ENCODE measurements around the gene MUC5B. TPM values are rescaled to one million over a fixed set of nuclear protein-coding genes. Genes with fewer than 3 reads are reported as not detected.

Gene MUC5B
- total and polyA plus RNA-seq, 9 donors, result 0.01 to 0.33 (median 0.04) TPM; not detected in 2

DNA sequence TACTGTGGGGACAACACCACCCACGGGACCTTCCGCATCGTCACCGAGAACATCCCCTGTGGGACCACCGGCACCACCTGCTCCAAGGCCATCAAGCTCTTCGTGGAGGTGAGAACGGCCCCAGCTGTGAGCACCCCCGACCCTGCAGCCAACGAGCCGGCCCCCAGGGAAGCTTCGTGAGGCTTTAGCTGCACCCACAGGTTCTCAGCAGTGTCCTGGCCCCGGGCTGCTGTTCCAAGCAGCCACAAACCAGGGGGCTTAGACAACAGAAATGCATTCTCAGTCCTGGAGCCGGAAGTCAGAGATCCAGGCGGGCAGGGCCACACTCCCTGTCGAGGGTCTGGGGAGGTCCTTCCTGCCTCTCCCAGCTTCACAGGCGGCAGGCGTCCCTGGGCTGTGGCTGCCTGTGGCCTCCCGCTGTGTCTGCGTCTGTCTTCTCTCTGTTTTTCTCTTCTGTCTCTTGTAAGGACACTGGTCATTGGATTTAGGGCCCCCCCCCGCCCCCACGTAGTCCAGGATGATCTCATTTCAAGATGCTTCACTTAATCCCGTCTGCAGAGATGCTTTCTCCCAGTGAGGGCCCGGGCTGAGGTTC is 12.5 kb downstream of the MUC5B start:
- DNase-seq, result no peak
- Histone ChIP-seq H3K4me3 (ENCODE audit: low read length) (no peak overlapping the region), H3K36me3 (ENCODE audit: control insufficient read depth, insufficient read depth, low read length) (no peaks in the 10 kb centered on the region), H3K9me3 (replicated peaks; ENCODE audit: control insufficient read depth, low read depth, low read length) (no peaks in the 10 kb centered on the region), H3K4me1 (ENCODE audit: control insufficient read depth, insufficient read depth, low read length) (no peaks in the 10 kb centered on the region), H3K27ac (ENCODE audit: low read length) (no peak overlapping the region), H3K27me3 (ENCODE audit: control insufficient read depth, insufficient read depth, low read length) (no peaks in the 10 kb centered on the region)
- WGBS (ENCODE audit: insufficient coverage), result 33% methylated on average over 23 of the region's 23 CpGs

GRCh38 chr11:1235901-1236315 is 13.0 kb downstream of the MUC5B start:
- no peak for DNase-seq
- Histone ChIP-seq H3K9me3 (replicated peaks; ENCODE audit: control insufficient read depth, low read depth, low read length) (no peaks in the 10 kb centered on the region), H3K27me3 (ENCODE audit: control insufficient read depth, insufficient read depth, low read length) (no peaks in the 10 kb centered on the region), H3K4me1 (ENCODE audit: control insufficient read depth, insufficient read depth, low read length) (no peaks in the 10 kb centered on the region), H3K27ac (ENCODE audit: low read length) (no peak overlapping the region), H3K36me3 (ENCODE audit: control insufficient read depth, insufficient read depth, low read length) (no peaks in the 10 kb centered on the region), H3K4me3 (ENCODE audit: low read length) (no peak overlapping the region)
- WGBS (ENCODE audit: insufficient coverage), result 46% methylated on average over 13 of the region's 16 CpGs

GRCh38 chr11:1236316-1237127 is 13.7 kb downstream of the MUC5B start:
- H3K4me3 ChIP-seq (ENCODE audit: low read length), result no peak overlapping the region
- no peak overlapping the region for H3K27ac ChIP-seq (ENCODE audit: low read length)
- H3K36me3 ChIP-seq (ENCODE audit: control insufficient read depth, insufficient read depth, low read length), result no peaks in the 10 kb centered on the region
- no peak for DNase-seq
- H3K4me1 ChIP-seq (ENCODE audit: control insufficient read depth, insufficient read depth, low read length), result no peaks in the 10 kb centered on the region
- no peaks in the 10 kb centered on the region for H3K27me3 ChIP-seq (ENCODE audit: control insufficient read depth, insufficient read depth, low read length)
- H3K9me3 ChIP-seq (replicated peaks; ENCODE audit: control insufficient read depth, low read depth, low read length), result no peaks in the 10 kb centered on the region
- WGBS (ENCODE audit: insufficient coverage), result 81% methylated on average over 37 of the region's 37 CpGs

GRCh38 chr11:1237128-1237580 is 14.3 kb downstream of the MUC5B start:
- H3K4me1 ChIP-seq (ENCODE audit: control insufficient read depth, insufficient read depth, low read length), result no peaks in the 10 kb centered on the region
- 75% methylated on average over 13 of the region's 13 CpGs for WGBS (ENCODE audit: insufficient coverage)
- DNase-seq, result no peak
- H3K27ac ChIP-seq (ENCODE audit: low read length), result no peak overlapping the region
- no peaks in the 10 kb centered on the region for H3K27me3 ChIP-seq (ENCODE audit: control insufficient read depth, insufficient read depth, low read length)
- no peaks in the 10 kb centered on the region for H3K36me3 ChIP-seq (ENCODE audit: control insufficient read depth, insufficient read depth, low read length)
- H3K4me3 ChIP-seq (ENCODE audit: low read length), result no peak overlapping the region
- peaks cover 5% of the 10 kb centered on the region for H3K9me3 ChIP-seq (replicated peaks; ENCODE audit: control insufficient read depth, low read depth, low read length)

GRCh38 chr11:1237851-1238250 is 15.0 kb downstream of the MUC5B start:
- Histone ChIP-seq H3K4me3 (ENCODE audit: low read length) (no peak overlapping the region), H3K27me3 (ENCODE audit: control insufficient read depth, insufficient read depth, low read length) (no peaks in the 10 kb centered on the region), H3K27ac (ENCODE audit: low read length) (no peak overlapping the region), H3K36me3 (ENCODE audit: control insufficient read depth, insufficient read depth, low read length) (no peaks in the 10 kb centered on the region), H3K4me1 (ENCODE audit: control insufficient read depth, insufficient read depth, low read length) (no peaks in the 10 kb centered on the region), H3K9me3 (replicated peaks; ENCODE audit: control insufficient read depth, low read depth, low read length) (peaks cover 9% of the 10 kb centered on the region)
- no peak for DNase-seq
- WGBS (ENCODE audit: insufficient coverage), result 85% methylated on average over 7 of the region's 10 CpGs

DNA sequence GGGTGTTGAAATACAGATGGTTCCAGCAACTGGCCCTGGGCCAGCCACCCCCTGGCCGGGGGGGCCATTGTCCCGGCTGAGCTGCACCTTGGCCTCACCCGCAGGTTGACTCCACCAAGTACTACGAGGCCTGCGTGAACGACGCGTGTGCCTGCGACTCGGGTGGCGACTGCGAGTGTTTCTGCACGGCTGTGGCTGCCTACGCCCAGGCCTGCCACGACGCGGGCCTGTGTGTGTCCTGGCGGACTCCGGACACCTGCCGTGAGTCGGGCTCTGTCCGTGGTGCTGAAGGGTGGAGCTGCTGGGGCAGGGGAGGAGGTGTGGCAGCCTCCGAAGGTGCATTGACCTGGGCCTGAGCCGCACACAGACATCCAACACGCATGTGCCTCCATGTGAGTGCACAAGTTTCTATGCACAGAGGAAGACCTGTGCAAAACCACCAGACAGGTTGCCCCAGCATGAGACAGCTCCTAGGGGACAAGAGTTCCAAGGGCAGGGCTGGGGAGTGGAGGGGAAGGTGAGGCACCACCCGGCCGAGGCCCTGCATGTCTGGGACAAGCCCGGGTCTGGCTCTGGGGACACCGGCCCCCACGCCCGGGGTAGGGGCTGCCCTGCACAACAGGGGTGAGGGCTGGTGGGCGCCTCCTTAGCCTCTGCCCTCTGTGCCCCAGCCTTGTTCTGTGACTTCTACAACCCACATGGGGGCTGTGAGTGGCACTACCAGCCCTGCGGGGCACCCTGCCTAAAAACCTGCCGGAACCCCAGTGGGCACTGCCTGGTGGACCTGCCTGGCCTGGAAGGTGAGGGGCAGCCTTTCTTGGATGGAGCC is 16.1 kb downstream of the MUC5B start:
- WGBS (ENCODE audit: insufficient coverage), result 55% methylated on average over 33 of the region's 34 CpGs
- no peak overlapping the region for H3K4me3 ChIP-seq (ENCODE audit: low read length)

DNA sequence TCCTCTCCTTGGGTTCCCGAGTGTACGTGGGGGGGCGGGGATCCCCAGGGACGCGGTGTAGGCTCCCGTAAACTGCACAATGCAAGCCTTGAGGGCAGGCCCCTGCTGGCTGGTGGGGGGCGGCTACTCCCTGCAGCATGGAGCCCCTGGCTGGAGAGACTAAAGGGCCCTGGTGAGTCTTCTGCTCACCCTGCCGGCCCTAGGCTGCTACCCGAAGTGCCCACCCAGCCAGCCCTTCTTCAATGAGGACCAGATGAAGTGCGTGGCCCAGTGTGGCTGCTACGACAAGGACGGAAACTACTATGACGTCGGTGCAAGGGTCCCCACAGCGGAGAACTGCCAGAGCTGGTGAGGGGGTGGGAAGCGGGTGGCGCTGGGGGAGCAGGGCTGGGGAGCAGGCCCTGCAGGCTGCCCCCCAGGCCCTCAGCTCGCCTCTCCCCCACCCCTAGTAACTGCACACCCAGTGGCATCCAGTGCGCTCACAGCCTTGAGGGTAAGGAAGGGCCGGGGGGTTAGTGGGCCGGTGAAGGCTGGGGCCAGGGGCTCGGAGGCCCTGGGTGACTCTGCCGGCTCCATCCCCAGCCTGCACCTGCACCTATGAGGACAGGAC is 16.8 kb downstream of the MUC5B start:
- Histone ChIP-seq H3K4me3 (ENCODE audit: low read length) (no peak overlapping the region), H3K9me3 (replicated peaks; ENCODE audit: control insufficient read depth, low read depth, low read length) (peaks cover 9% of the 10 kb centered on the region), H3K4me1 (ENCODE audit: control insufficient read depth, insufficient read depth, low read length) (no peaks in the 10 kb centered on the region), H3K27ac (ENCODE audit: low read length) (no peak overlapping the region), H3K36me3 (ENCODE audit: control insufficient read depth, insufficient read depth, low read length) (no peaks in the 10 kb centered on the region), H3K27me3 (ENCODE audit: control insufficient read depth, insufficient read depth, low read length) (no peaks in the 10 kb centered on the region)
- 75% methylated on average over 14 of the region's 23 CpGs for WGBS (ENCODE audit: insufficient coverage)
- DNase-seq, result no peak

More for the DNA sequence above, 16.1 kb downstream of the MUC5B start:
- peaks cover 9% of the 10 kb centered on the region for H3K9me3 ChIP-seq (replicated peaks; ENCODE audit: control insufficient read depth, low read depth, low read length)
- H3K27ac ChIP-seq (ENCODE audit: low read length), result no peak overlapping the region
- no peaks in the 10 kb centered on the region for H3K36me3 ChIP-seq (ENCODE audit: control insufficient read depth, insufficient read depth, low read length)
- H3K4me1 ChIP-seq (ENCODE audit: control insufficient read depth, insufficient read depth, low read length), result no peaks in the 10 kb centered on the region
- DNase-seq, result no peak
- no peaks in the 10 kb centered on the region for H3K27me3 ChIP-seq (ENCODE audit: control insufficient read depth, insufficient read depth, low read length)

- Histone ChIP-seq H3K27ac (ENCODE audit: low read length) (no peak overlapping the region), H3K9me3 (replicated peaks; ENCODE audit: control insufficient read depth, low read depth, low read length) (peaks cover 9% of the 10 kb centered on the region), H3K4me1 (ENCODE audit: control insufficient read depth, insufficient read depth, low read length) (no peaks in the 10 kb centered on the region), H3K27me3 (ENCODE audit: control insufficient read depth, insufficient read depth, low read length) (no peaks in the 10 kb centered on the region), H3K36me3 (ENCODE audit: control insufficient read depth, insufficient read depth, low read length) (no peaks in the 10 kb centered on the region), H3K4me3 (ENCODE audit: low read length) (no peak overlapping the region)
- 88% methylated on average over 25 of the region's 25 CpGs for WGBS (ENCODE audit: insufficient coverage)
- no peak for DNase-seq
Observed at GRCh38 chr11:1240771-1241170, 17.9 kb downstream of the MUC5B start.

GRCh38 chr11:1241706-1242105 is 18.8 kb downstream of the MUC5B start:
- no peaks in the 10 kb centered on the region for H3K27me3 ChIP-seq (ENCODE audit: control insufficient read depth, insufficient read depth, low read length)
- H3K9me3 ChIP-seq (replicated peaks; ENCODE audit: control insufficient read depth, low read depth, low read length), result peaks cover 9% of the 10 kb centered on the region
- 95% methylated on average over 14 of the region's 20 CpGs for WGBS (ENCODE audit: insufficient coverage)
- no peaks in the 10 kb centered on the region for H3K36me3 ChIP-seq (ENCODE audit: control insufficient read depth, insufficient read depth, low read length)
- H3K4me1 ChIP-seq (ENCODE audit: control insufficient read depth, insufficient read depth, low read length), result no peaks in the 10 kb centered on the region
- H3K4me3 ChIP-seq (ENCODE audit: low read length), result no peak overlapping the region
- DNase-seq, result no peak
- no peak overlapping the region for H3K27ac ChIP-seq (ENCODE audit: low read length)

DNA sequence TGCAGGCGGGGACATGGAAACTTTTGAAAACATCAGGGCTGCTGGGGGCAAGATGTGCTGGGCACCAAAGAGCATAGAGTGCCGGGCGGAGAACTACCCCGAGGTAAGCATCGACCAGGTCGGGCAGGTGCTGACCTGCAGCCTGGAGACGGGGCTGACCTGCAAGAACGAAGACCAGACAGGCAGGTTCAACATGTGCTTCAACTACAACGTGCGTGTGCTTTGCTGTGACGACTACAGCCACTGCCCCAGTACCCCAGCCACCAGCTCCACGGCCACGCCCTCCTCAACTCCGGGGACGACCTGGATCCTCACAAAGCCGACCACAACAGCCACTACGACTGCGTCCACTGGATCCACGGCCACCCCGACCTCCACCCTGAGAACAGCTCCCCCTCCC is 19.4 kb downstream of the MUC5B start:
- Histone ChIP-seq H3K36me3 (ENCODE audit: control insufficient read depth, insufficient read depth, low read length) (no peaks in the 10 kb centered on the region), H3K4me1 (ENCODE audit: control insufficient read depth, insufficient read depth, low read length) (no peaks in the 10 kb centered on the region), H3K9me3 (replicated peaks; ENCODE audit: control insufficient read depth, low read depth, low read length) (peaks cover 9% of the 10 kb centered on the region), H3K27ac (ENCODE audit: low read length) (no peak overlapping the region), H3K27me3 (ENCODE audit: control insufficient read depth, insufficient read depth, low read length) (no peaks in the 10 kb centered on the region), H3K4me3 (ENCODE audit: low read length) (no peak overlapping the region)
- DNase-seq, result no peak
- 96% methylated on average over 20 of the region's 20 CpGs for WGBS (ENCODE audit: insufficient coverage)

Measured in muscle of leg (tissue), 11 donors.